ENCODE measurements around the gene LIPA. TPM values are rescaled to one million over a fixed set of nuclear protein-coding genes. Genes with fewer than 3 reads are reported as not detected.
A peak's percentile ranks its signal among the peaks of the same experiment; 100 is the strongest.

LIPA gene
- total RNA-seq, 2 donors from 2014 or later = 19.8 to 30.4 TPM

- intact Hi-C loops (cut with DNase I) = no loop called here
- no peak for ATAC-seq
- H3K27me3 ChIP-seq = no peaks in the 10 kb centered on the region
- peaks cover 8% of the 10 kb centered on the region for H3K4me1 ChIP-seq
- WGBS, 2 donors = 95 to 96% methylated on average over 2 of the region's 2 CpGs
- TF ChIP-seq POLR2A (IDR thresholded peaks at IDR 0.05) = no peak
- TF ChIP-seq CTCF (IDR thresholded peaks at IDR 0.05) = no peak
- DNase-seq = no peak
- no peak overlapping the region for H3K27ac ChIP-seq
- H3K9me3 ChIP-seq = no peaks in the 10 kb centered on the region
- H3K36me3 ChIP-seq (replicated peaks in 1 of 2; ENCODE audit: insufficient read depth in 1 of 2, low read depth in 2 of 2) = no peaks in the 10 kb centered on the region
- no peak overlapping the region for H3K4me3 ChIP-seq
These were observed 35.5 kb downstream of the LIPA start for GRCh38 chr10:89216056-89216455.

GRCh38 chr10:89215511-89215910, 36.1 kb downstream of the LIPA start:
- 60 to 63% methylated on average over 1 of the region's 1 CpG for WGBS, 2 donors
- no peak for TF ChIP-seq CTCF (IDR thresholded peaks at IDR 0.05)
- no peak for TF ChIP-seq POLR2A (IDR thresholded peaks at IDR 0.05)
- no peaks in the 10 kb centered on the region for H3K27me3 ChIP-seq
- H3K4me1 ChIP-seq = peaks cover 8% of the 10 kb centered on the region
- ATAC-seq (no peak), DNase-seq (no peak)
- intact Hi-C loops (cut with DNase I) = no loop called here
- no peaks in the 10 kb centered on the region for H3K36me3 ChIP-seq (replicated peaks in 1 of 2; ENCODE audit: insufficient read depth in 1 of 2, low read depth in 2 of 2)
- no peaks in the 10 kb centered on the region for H3K9me3 ChIP-seq
- no peak overlapping the region for H3K4me3 ChIP-seq
- H3K27ac ChIP-seq = no peak overlapping the region

- no peak for TF ChIP-seq CTCF (IDR thresholded peaks at IDR 0.05)
- TF ChIP-seq POLR2A (IDR thresholded peaks at IDR 0.05) = no peak
- no peak overlapping the region for H3K4me3 ChIP-seq
- H3K27ac ChIP-seq = no peak overlapping the region
- intact Hi-C loops (cut with DNase I) = no loop called here
- no peaks in the 10 kb centered on the region for H3K27me3 ChIP-seq
- WGBS, 2 donors = 90% methylated on average over 8 of the region's 8 CpGs
- H3K4me1 ChIP-seq = peaks cover 8% of the 10 kb centered on the region
- ATAC-seq = no peak
- no peak for DNase-seq
- H3K36me3 ChIP-seq (replicated peaks in 1 of 2; ENCODE audit: insufficient read depth in 1 of 2, low read depth in 2 of 2) = no peaks in the 10 kb centered on the region
- no peaks in the 10 kb centered on the region for H3K9me3 ChIP-seq
These were observed 36.9 kb downstream of the LIPA start for GRCh38 chr10:89214566-89215165.

- DNase-seq (no peak), ATAC-seq (peak; percentile 79)
- intact Hi-C loops (cut with DNase I) = no loop called here
- Histone ChIP-seq H3K27ac (peak overlapping the region in 1 of 4 donors; percentile 3), H3K4me3 (no peak overlapping the region), H3K36me3 (replicated peaks in 1 of 2; ENCODE audit: insufficient read depth in 1 of 2, low read depth in 2 of 2) (no peaks in the 10 kb centered on the region), H3K27me3 (peaks cover 0 to under 1% of the 10 kb centered on the region in 2 donors), H3K9me3 (no peaks in the 10 kb centered on the region), H3K4me1 (peaks cover 10% of the 10 kb centered on the region)
- TF ChIP-seq CTCF (IDR thresholded peaks at IDR 0.05) (peak; percentile 60 to 92 (median 72)), POLR2A (IDR thresholded peaks at IDR 0.05) (no peak)
- 22% methylated on average over 8 of the region's 8 CpGs for WGBS, 2 donors
These were observed 38.3 kb downstream of the LIPA start for GRCh38 chr10:89213191-89213808.

Measured in body of pancreas (tissue), 4 donors.